ENCODE measurements around the gene VSIG4. TPM values are rescaled to one million over a fixed set of nuclear protein-coding genes. Genes with fewer than 3 reads are reported as not detected.

The VSIG4 gene
- total and polyA plus RNA-seq, 2 of the 13 experiments (the other 11 are each of a cell fraction or from before 2014, with no cell fraction given), result not detected

GRCh38 chrX:65994519-65995506, 45.1 kb downstream of the VSIG4 start (continued):
- TF ChIP-seq ETS1 (CRISPR knock-in tag; IDR thresholded peaks at IDR 0.05), result no peak
- TF ChIP-seq ZSCAN21 (CRISPR knock-in tag; IDR thresholded peaks at IDR 0.05; ENCODE audit: borderline replicate concordance), result no peak
- no peak for TF ChIP-seq ZNF552 (CRISPR knock-in tag; IDR thresholded peaks at IDR 0.05; ENCODE audit: borderline replicate concordance)
- no peak for TF ChIP-seq RBAK (CRISPR knock-in tag; IDR thresholded peaks at IDR 0.05)
- no peak for TF ChIP-seq STAT5B (CRISPR knock-in tag; IDR thresholded peaks at IDR 0.05)

GRCh38 chrX:65993915-65994460, 45.9 kb downstream of the VSIG4 start:
- Histone ChIP-seq H3K4me1 (ENCODE audit: insufficient read depth, low read length) (no peaks in the 10 kb centered on the region), H3K79me2 (ENCODE audit: insufficient read depth, low read length) (no peaks in the 10 kb centered on the region), H3K27ac (ENCODE audit: extremely low read length, insufficient read depth, low read length) (no peak overlapping the region), H3K4me2 (ENCODE audit: low read depth, low read length) (no peak overlapping the region), H3K9me3 (ENCODE audit: low read length) (no peaks in the 10 kb centered on the region), H3K27me3 (ENCODE audit: control insufficient read depth in 1 of 2, insufficient read depth in 2 of 2, low read length in 2 of 2) (no peaks in the 10 kb centered on the region), H3K36me3 (replicated peaks in 1 of 2; ENCODE audit: control insufficient read depth in 1 of 2, insufficient read depth in 2 of 2, low read length in 2 of 2) (no peaks in the 10 kb centered on the region), H3K9ac (ENCODE audit: insufficient read depth, low read depth, low read length) (no peak overlapping the region), H3K4me3 (replicated peaks in 1 of 3; ENCODE audit: insufficient read depth in 1 of 3, low read depth in 2 of 3, low read length in 3 of 3) (no peak overlapping the region), H2AFZ (ENCODE audit: low read length) (no peak overlapping the region), H4K20me1 (ENCODE audit: insufficient read depth, low read length) (no peaks in the 10 kb centered on the region)
- TF ChIP-seq HMG20B (CRISPR knock-in tag; conservative IDR thresholded peaks at IDR 0.05) (no peak), ZNF800 (CRISPR knock-in tag; IDR thresholded peaks at IDR 0.05) (no peak), ZNF180 (CRISPR knock-in tag; IDR thresholded peaks at IDR 0.05; ENCODE audit: borderline replicate concordance, low read depth) (no peak)
- BruUV-seq (replicated peaks), result no TSS peak
- POLR2A ChIA-PET, result no interaction called here
- FAIRE-seq (no peak), DNase-seq (ENCODE audit: low spot score) (no peak), ATAC-seq (no peak)
- no CpG with 5 or more reads among the region's 2 CpGs for WGBS (ENCODE audit: low lambda C conversion rate)
- CTCF ChIA-PET (ENCODE audit: low intra/inter-chr PET ratio, low total read pairs), result no interaction called here
- in situ Hi-C loops (cut with HindIII; ENCODE audit: extremely low pct_ligation_motif_present, low pct_unique_long_range_greater_than_20kb), result no loop called here
- intact Hi-C loops (cut with micrococcal nuclease; ENCODE audit: unreplicated experiment), result no loop called here

Measured in HepG2 (cell line).